ELF-1 (cell line): ENCODE results near the gene BMP5.

Experiments used
- DNase-seq: peaks from one replicate; pipeline ENCODE4 v3.0.0-alpha.2; 2016; ENCODE audit warnings: low read depth, low spot score

Gene BMP5

DNA sequence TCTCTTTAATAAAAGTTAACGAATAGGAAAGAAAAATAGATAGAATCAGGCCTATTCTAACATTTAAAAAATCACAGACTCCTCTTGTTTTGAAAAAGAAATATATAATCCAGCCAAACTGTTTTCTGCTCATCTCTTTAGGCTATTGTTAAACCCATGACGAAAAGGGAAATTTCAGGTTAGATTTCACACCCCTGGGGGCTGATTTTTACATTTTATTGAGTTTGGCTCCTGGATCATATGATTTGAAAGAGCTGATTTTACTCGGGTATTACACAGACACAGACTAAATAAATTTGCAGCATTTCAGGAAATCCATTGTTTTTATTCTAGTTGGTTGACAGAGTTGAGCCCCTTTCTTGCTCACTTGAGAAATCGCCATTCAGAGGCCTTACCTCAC, 160.6 kb downstream of the BMP5 start:
- DNase-seq, result no peak

DNA sequence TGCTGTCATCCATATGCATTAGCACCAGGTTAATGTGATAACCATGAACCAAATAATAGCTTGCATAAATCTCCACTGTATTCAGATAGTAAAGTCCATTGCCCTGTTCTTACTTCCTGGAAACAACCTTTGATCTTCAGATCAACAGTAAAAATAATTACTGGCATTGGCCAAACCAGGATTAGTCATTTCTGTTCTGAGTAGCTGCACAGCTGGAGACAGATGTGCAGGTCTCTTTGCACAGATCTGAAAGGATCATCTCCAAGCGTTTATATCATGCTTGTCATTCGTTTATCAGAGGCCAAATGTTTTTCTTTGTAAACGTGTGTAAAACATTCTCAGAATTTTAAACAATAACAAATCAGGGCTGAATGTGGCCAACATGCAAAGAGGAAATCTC, 162.0 kb downstream of the BMP5 start:
- no peak for DNase-seq

DNA sequence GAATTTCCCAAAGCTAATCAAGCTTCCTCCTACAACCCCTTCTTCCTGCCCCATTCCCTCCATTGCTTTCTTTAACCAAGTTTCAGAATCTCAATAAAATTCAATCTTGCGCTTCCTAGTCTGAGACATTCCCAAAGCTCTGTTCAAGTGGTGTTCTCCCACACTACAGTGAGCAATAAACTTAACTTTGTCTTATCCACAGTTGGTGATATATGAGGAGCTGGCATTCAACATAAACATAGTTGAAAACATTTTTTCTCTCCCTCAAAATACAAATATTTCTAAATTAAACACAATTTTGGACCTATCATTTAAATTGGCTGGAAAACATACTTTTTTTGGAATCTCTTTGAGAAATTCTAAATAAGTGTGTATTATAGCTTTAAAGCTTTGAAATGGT, 166.7 kb downstream of the BMP5 start:
- no peak for DNase-seq

DNA sequence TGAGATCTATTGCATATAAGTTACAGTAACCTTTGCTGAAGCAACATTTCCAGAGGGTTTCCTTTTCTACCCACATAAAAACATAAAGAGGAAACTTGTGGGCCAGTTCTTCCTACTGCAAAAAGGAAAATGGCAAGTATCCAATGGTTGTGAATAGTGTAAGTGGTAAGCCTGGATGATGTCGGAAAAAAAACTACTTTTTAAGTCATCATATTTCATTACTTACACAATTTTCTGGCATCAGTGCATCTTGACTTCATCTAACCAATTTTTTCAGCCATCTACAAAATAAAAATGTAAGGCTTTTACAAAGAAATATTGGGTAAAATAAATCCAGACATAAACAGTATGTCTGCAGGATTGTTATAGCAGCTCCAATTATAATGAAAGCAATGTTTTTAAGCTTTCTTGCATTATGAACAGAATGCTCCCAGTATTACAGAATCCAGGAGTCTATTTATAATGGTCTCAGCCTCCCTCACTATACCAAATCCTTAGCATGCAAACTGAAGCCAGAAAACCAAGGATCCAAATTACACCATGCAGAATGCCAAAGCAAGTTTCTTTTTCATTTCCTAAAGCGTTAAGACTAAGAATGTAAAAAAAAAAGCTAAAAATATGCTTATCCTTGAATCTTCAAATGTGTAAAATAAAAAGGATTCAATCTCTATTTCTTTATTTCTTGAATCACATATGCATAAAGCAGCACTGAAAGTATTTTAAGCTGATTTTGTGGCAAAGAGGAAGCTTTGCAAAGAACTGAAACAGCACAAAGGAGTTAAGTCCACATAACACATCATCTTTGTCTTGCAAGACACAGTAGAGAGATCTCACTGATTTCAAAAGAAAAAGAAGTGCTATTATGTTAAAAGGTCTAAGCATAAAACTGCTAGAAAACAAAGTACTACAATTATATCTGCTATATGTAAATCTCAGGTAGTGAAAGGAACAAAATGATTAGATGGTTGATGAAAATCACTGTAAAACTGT, 169.6 kb downstream of the BMP5 start:
- DNase-seq, result no peak

DNA sequence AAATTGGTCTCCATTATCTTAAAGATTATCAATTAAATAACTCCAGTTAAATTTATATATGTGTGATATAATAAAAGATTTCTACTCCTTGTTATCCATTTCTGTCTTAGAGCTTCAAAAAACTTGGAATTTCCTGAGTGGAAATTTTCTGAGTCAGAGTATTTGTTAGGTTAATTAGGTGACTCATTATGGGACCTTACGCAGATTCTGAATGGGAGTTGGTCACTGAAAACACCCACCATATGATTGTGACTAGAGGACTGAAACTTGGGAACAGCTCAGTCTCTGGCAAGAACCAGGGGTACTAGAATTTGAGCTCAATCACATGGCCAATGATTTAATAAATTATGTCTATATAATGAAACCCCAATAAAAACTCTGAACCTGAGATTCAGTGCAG, 171.0 kb downstream of the BMP5 start:
- DNase-seq, result no peak
